Esophagus squamous epithelium (tissue), 4 donors: ENCODE results near the gene CDH13.

Experiments used
- POLR2A ChIP-seq, 4 donors: fragments of 450-650 bp; IDR thresholded peaks; one replicate each; pipeline ENCODE4 v1.6.1; 2017; ENCODE audit warnings: antibody characterized with exemption in 4 of 4, mild to moderate bottlenecking in 4 of 4, moderate library complexity in 3 of 4
- TF ChIP-seq, protein P1 (sequence below), 6 experiments: fragments of 450-650 bp in 4 of 6; fragments of 200-600 bp in 2 of 6; sonication (generic) in 2 of 6; IDR thresholded peaks; one replicate each; pipeline ENCODE4 v1.5.1; 2016 to 2019; ENCODE audit warnings: antibody characterized with exemption in 6 of 6, mild to moderate bottlenecking in 4 of 6, moderate library complexity in 4 of 6

DNA sequence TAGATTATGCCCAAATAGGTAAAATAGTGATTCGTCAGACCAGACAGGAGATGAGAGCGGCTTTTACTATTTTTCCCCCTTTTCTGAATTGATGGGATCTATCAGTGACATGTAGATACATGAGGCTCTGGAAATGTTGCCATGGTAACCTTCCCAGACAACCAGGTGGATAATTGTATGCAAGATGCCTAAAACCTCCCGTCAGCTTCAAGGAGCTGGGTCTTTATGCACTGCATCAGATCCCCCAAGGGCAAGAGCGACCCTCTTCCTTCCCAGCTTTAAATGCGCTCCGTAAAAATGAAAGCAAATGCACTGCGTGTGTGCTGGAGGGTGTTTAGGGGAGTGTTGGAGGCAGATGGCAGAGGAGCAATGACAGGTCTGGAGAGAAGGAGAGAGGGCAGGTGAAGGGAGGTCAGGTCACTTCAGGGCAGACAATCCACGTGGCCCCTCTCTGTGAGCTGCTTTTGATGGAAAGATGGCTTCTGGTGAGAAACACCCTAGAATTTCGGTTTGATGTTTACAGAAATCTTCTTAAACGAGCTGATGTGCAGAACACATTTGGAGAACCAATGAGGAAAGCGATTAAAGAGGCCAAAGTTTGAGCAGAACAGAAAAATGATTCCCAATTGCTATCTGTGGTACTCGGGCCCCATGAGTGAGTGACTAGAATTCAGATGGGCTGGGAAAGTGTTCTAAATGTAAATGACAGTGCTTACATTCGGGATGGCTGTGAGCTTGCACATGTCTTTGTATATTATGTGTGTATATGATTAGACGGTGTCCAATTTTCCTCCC, 719.3 kb downstream of the CDH13 start:
- no peak for TF ChIP-seq POLR2A (IDR thresholded peaks at IDR 0.05)
- TF ChIP-seq, protein P1, sequence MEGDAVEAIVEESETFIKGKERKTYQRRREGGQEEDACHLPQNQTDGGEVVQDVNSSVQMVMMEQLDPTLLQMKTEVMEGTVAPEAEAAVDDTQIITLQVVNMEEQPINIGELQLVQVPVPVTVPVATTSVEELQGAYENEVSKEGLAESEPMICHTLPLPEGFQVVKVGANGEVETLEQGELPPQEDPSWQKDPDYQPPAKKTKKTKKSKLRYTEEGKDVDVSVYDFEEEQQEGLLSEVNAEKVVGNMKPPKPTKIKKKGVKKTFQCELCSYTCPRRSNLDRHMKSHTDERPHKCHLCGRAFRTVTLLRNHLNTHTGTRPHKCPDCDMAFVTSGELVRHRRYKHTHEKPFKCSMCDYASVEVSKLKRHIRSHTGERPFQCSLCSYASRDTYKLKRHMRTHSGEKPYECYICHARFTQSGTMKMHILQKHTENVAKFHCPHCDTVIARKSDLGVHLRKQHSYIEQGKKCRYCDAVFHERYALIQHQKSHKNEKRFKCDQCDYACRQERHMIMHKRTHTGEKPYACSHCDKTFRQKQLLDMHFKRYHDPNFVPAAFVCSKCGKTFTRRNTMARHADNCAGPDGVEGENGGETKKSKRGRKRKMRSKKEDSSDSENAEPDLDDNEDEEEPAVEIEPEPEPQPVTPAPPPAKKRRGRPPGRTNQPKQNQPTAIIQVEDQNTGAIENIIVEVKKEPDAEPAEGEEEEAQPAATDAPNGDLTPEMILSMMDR (IDR thresholded peaks at IDR 0.05) = no peak
